T follicular helper cell (primary cell): ENCODE results near the gene EIF3C.
"Not testable (repeated sequence)": the region's sequence is repeated elsewhere in the genome, so short reads cannot be mapped to it uniquely, and the experiment has no call there.

ENCODE experiments used
- DNase-seq: peaks from one replicate; pipeline ENCODE4 v3.0.0-alpha.2; 2020; ENCODE audit warnings: low read depth

EIF3C gene

GRCh38 chr16:28750469-28751067 lies 39.3 kb downstream of the EIF3C start:
- not testable (repeated sequence) for DNase-seq

GRCh38 chr16:28751487-28751886 lies 40.2 kb downstream of the EIF3C start, which contains the start of gene NPIPB9:
TSS of gene NPIPB9 (plus strand) at chr16:28751787.
- DNase-seq = not testable (repeated sequence)

DNA sequence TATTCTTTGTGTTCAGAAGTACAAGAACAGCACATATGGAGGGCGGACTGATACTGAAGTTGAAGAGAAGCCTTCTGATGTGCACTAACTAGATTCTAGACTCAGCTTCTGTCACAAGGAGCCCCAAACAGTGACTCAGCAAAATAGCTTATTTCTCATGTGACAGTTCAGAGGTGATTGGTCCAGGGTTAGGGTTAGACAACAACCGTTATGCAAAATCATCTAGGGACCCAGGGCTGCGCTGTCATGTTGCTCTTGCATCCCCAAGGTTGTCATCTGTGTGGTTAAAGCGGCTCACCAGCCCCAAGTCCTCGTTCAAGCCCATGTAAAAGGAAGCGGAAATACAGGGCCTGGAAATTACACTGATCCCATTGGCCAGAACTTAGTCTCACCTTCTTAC lies 70.4 kb downstream of the EIF3C start:
- not testable (repeated sequence) for DNase-seq

- DNase-seq = not testable (repeated sequence)
These were observed 71.1 kb downstream of the EIF3C start for GRCh38 chr16:28782357-28782756.
